ENCODE data around the gene ATF7IP2. TPM values are rescaled to one million over a fixed set of nuclear protein-coding genes. Genes with fewer than 3 reads are reported as not detected.

ATF7IP2 gene
- total RNA-seq (2022; extraction: Qiagen RNA extraction; ENCODE audit: low read depth): 10.6 to 13.6 TPM (median 12.1 TPM) in 5 replicates

GRCh38 chr16:10385725-10386516 lies at the start of gene ATF7IP2:
ATF7IP2 (plus strand) TSS chr16:10386061; CDS start chr16:10430621, 44,560 bp downstream.

Other genes with a start within 250 kb of the ATF7IP2 start
- 0.01 TPM in 1 of 5 replicates, not detected in the others for gene GRIN2A, start 203.6 kb upstream of the ATF7IP2 start, total RNA-seq (2022; extraction: Qiagen RNA extraction; ENCODE audit: low read depth)
- gene EMP2, start 194.5 kb downstream of the ATF7IP2 start, total RNA-seq (2022; extraction: Qiagen RNA extraction; ENCODE audit: low read depth): 16.6 to 23.3 TPM (median 22.0 TPM) in 5 replicates